KMS-11 (cell line): ENCODE results near the gene SMIM41.
A peak's percentile ranks its signal among the peaks of the same experiment; 100 is the strongest.

Source experiments
- H2AFZ ChIP-seq: fragments of 200-600 bp; sonication (generic); 2 replicates; pipeline ENCODE4 v1.6.1; 2016; ENCODE audit warnings: antibody characterized with exemption, mixed run types, low read depth
- H3K27ac ChIP-seq: fragments of 200-600 bp; sonication (generic); 2 replicates; pipeline ENCODE4 v1.6.1; 2016; ENCODE audit warnings: mild to moderate bottlenecking, mixed run types
- H3K27me3 ChIP-seq: fragments of 200-600 bp; sonication (generic); 2 replicates; pipeline ENCODE4 v1.6.1; 2017; ENCODE audit warnings: mild to moderate bottlenecking, low read depth, mixed run types, moderate library complexity; ENCODE audit not compliant: insufficient read depth
- H3K36me3 ChIP-seq: fragments of 200-600 bp; sonication (generic); 2 replicates; pipeline ENCODE4 v1.6.1; 2017; ENCODE audit warnings: mild to moderate bottlenecking, mixed run types; ENCODE audit not compliant: insufficient read depth
- H3K4me1 ChIP-seq: fragments of 200-600 bp; sonication (generic); 2 replicates; pipeline ENCODE4 v1.6.1; 2016; ENCODE audit warnings: mild to moderate bottlenecking, low read depth, mixed run types; ENCODE audit not compliant: poor library complexity, severe bottlenecking
- H3K4me2 ChIP-seq: fragments of 200-600 bp; sonication (generic); 2 replicates; pipeline ENCODE4 v1.7.0; 2016; ENCODE audit warnings: mild to moderate bottlenecking, mixed run types
- H3K4me3 ChIP-seq: fragments of 200-600 bp; sonication (generic); IDR thresholded peaks from 2 replicates; pipeline ENCODE4 v1.6.1; 2017; ENCODE audit warnings: low read depth, low read length, mixed read lengths; ENCODE audit not compliant: insufficient read depth
- H3K79me2 ChIP-seq: fragments of 200-600 bp; sonication (generic); 2 replicates; pipeline ENCODE4 v1.6.1; 2016; ENCODE audit warnings: low read depth, mixed run types; ENCODE audit not compliant: insufficient read depth
- H3K9ac ChIP-seq: fragments of 200-600 bp; sonication (generic); 2 replicates; pipeline ENCODE4 v1.6.1; 2016; ENCODE audit warnings: mild to moderate bottlenecking, mixed run types
- H4K20me1 ChIP-seq: fragments of 200-600 bp; sonication (generic); 2 replicates; pipeline ENCODE4 v1.6.1; 2016; ENCODE audit warnings: mild to moderate bottlenecking, mixed run types; ENCODE audit not compliant: insufficient read depth
- TF ChIP-seq, protein P1 (sequence below): fragments of 200-600 bp; sonication (generic); conservative IDR thresholded peaks from 2 replicates; pipeline ENCODE4 v1.6.1; 2017; ENCODE audit warnings: low read depth, mild to moderate bottlenecking, antibody characterized with exemption, low read length, moderate library complexity, mixed read lengths

SMIM41 gene

DNA sequence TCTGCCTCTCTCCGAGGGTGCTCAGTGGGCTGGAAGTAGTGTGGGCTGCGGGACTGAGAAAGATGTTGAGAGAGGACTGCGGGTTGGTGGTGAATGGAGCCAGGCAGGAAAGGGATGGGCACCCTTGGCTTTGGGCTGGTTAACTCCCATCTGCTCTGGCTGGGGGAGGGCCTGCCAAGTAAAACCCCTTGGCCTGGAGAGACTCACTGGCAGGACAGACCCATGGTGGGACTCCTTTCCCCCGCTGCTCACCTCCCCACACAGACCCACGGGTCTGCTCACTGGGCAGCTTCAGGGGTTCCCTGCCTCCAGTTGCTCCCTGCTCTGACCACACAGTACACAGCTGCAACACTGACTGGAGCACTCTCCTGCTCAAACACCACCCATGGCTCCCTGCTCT, 58.2 kb downstream of the SMIM41 start:
- Histone ChIP-seq H3K27ac (no peak overlapping the region), H3K4me1 (peaks cover 4% of the 10 kb centered on the region), H3K79me2 (no peaks in the 10 kb centered on the region), H4K20me1 (no peaks in the 10 kb centered on the region), H3K4me3 (no peak overlapping the region), H3K36me3 (no peaks in the 10 kb centered on the region), H3K4me2 (no peak overlapping the region), H3K27me3 (peaks cover 28% of the 10 kb centered on the region), H2AFZ (no peak overlapping the region), H3K9ac (no peak overlapping the region)
- TF ChIP-seq, protein P1, sequence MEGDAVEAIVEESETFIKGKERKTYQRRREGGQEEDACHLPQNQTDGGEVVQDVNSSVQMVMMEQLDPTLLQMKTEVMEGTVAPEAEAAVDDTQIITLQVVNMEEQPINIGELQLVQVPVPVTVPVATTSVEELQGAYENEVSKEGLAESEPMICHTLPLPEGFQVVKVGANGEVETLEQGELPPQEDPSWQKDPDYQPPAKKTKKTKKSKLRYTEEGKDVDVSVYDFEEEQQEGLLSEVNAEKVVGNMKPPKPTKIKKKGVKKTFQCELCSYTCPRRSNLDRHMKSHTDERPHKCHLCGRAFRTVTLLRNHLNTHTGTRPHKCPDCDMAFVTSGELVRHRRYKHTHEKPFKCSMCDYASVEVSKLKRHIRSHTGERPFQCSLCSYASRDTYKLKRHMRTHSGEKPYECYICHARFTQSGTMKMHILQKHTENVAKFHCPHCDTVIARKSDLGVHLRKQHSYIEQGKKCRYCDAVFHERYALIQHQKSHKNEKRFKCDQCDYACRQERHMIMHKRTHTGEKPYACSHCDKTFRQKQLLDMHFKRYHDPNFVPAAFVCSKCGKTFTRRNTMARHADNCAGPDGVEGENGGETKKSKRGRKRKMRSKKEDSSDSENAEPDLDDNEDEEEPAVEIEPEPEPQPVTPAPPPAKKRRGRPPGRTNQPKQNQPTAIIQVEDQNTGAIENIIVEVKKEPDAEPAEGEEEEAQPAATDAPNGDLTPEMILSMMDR = no peak

DNA sequence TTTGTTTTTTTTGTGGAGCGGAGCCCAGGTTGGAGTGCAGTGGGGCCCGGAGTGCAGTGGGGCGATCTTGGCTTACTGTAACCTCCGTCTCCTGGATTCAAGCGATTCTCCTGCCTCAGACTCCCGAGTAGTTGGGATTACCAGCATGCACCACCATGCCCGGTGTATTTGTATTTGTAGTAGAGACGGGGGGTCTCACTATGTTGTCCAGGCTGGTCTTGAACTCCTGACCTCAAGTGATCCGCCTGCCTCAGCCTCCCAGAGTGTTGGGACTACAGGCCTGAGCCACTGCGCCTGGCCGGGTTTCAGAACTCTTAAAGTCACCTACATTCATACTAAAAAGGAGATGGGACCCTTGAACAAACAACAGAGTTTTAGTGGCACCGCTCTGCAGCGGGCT, 59.6 kb downstream of the SMIM41 start:
- Histone ChIP-seq H3K4me2 (no peak overlapping the region), H3K9ac (no peak overlapping the region), H2AFZ (peak overlapping the region; percentile 59; the same call in 1 of the 2 replicates), H3K27me3 (peaks cover 22% of the 10 kb centered on the region), H3K36me3 (no peaks in the 10 kb centered on the region), H3K4me3 (no peak overlapping the region), H3K4me1 (peaks cover 4% of the 10 kb centered on the region), H4K20me1 (no peaks in the 10 kb centered on the region), H3K27ac (no peak overlapping the region), H3K79me2 (no peaks in the 10 kb centered on the region)
- TF ChIP-seq, protein P1 = no peak

DNA sequence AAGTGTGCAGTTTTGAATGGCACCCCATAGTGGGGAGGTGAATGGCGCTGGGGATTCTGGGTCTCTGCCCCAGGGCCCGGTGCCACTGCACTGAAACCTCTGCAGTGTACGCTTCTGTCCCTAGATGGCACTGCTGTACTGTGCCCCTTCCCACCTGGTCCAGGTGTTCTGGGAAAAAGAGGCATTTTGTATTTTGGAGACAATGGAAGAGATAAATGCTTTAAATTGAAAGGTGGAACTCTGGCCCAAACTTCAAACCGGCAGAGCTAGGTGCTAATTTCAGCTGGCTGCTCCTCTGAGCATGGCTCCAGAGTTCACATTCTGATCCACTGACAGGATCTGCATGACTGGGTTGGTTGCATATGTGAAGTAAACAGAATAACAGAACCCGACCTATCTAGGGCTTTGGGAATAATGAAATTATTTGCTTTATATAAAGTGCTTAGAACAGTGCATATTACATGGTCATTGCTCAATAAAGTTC, 60.1 kb downstream of the SMIM41 start:
- Histone ChIP-seq H3K27ac (no peak overlapping the region), H3K36me3 (no peaks in the 10 kb centered on the region), H4K20me1 (no peaks in the 10 kb centered on the region), H3K27me3 (peaks cover 18% of the 10 kb centered on the region), H3K4me3 (no peak overlapping the region), H2AFZ (peak overlapping the region; percentile 59; the same call in 1 of the 2 replicates), H3K79me2 (no peaks in the 10 kb centered on the region), H3K4me1 (peaks cover 4% of the 10 kb centered on the region), H3K4me2 (no peak overlapping the region), H3K9ac (no peak overlapping the region)
- TF ChIP-seq, protein P1 = peak; percentile 96

DNA sequence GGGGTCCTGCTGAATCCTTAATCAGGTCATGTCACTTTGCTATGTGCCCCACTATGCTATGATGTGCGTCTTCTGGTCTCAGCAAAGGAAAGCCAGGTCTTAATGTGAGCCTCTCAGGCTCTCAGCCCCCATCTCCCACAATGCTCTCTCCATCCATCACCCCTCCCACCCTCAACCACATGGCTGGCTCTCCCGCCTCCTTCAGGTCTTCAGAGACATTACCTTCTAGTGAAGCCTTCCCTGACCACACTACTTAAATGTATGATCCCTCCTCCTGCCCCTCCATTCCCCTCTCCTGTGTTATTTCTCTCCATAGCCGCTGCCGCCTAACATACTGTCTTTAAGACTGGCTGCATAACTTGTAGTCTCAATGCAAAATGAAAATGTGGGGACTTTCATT, 61.8 kb downstream of the SMIM41 start:
- Histone ChIP-seq H3K4me3 (no peak overlapping the region), H3K9ac (no peak overlapping the region), H3K27ac (no peak overlapping the region), H3K4me2 (no peak overlapping the region), H2AFZ (no peak overlapping the region), H4K20me1 (no peaks in the 10 kb centered on the region), H3K27me3 (peaks cover 6% of the 10 kb centered on the region; the same call in 1 of the 2 replicates), H3K4me1 (peaks cover 4% of the 10 kb centered on the region), H3K36me3 (no peaks in the 10 kb centered on the region), H3K79me2 (no peaks in the 10 kb centered on the region)
- TF ChIP-seq, protein P1 = no peak
